DOHH2 (cell line): ENCODE results near the gene KCTD16.

Source experiments
- H3F3A ChIP-seq: fragments of 200-600 bp; sonication (generic), shearing (Covaris generic); 2 replicates; pipeline ENCODE4 v1.6.0; 2016; ENCODE audit warnings: antibody characterized with exemption, mild to moderate bottlenecking; ENCODE audit not compliant: control insufficient read depth, insufficient read depth
- H3K27ac ChIP-seq: fragments of 200-600 bp; sonication (generic); 2 replicates; pipeline ENCODE4 v1.5.1; 2014; ENCODE audit warnings: low read depth, mild to moderate bottlenecking, low read length, moderate library complexity
- H3K27me3 ChIP-seq: fragments of 200-600 bp; sonication (generic); 2 replicates; pipeline ENCODE4 v1.6.1; 2014; ENCODE audit warnings: mild to moderate bottlenecking, low read length, mixed read lengths; ENCODE audit not compliant: control insufficient read depth
- H3K36me3 ChIP-seq: fragments of 200-600 bp; sonication (generic); 2 replicates; pipeline ENCODE4 v1.6.1; 2014; ENCODE audit warnings: mild to moderate bottlenecking, low read length, moderate library complexity, mixed read lengths; ENCODE audit not compliant: control insufficient read depth
- H3K4me1 ChIP-seq: fragments of 200-600 bp; sonication (generic); 2 replicates; pipeline ENCODE4 v1.6.1; 2014; ENCODE audit warnings: mild to moderate bottlenecking, low read length, mixed read lengths; ENCODE audit not compliant: control insufficient read depth
- H3K4me2 ChIP-seq: fragments of 200-600 bp; sonication (generic); 2 replicates; pipeline ENCODE4 v1.6.0; 2014; ENCODE audit warnings: mild to moderate bottlenecking, low read length, moderate library complexity
- H3K4me3 ChIP-seq: fragments of 200-600 bp; sonication (generic); 2 replicates; pipeline ENCODE4 v1.5.1; 2014; ENCODE audit warnings: mild to moderate bottlenecking, low read length, mixed read lengths
- H3K79me2 ChIP-seq: fragments of 200-600 bp; sonication (generic); 2 replicates; pipeline ENCODE4 v1.6.1; 2014; ENCODE audit warnings: mild to moderate bottlenecking, low read length, mixed read lengths; ENCODE audit not compliant: control insufficient read depth
- H3K9me2 ChIP-seq: fragments of 200-600 bp; sonication (generic); replicated peaks from 2 replicates; pipeline ENCODE4 v1.6.1; 2014; ENCODE audit warnings: mild to moderate bottlenecking, low read length, mixed read lengths; ENCODE audit not compliant: control insufficient read depth
- H3K9me3 ChIP-seq: fragments of 200-600 bp; sonication (generic); 2 replicates; pipeline ENCODE4 v1.6.1; 2014; ENCODE audit warnings: antibody characterized with exemption, low read length, mixed read lengths; ENCODE audit not compliant: control insufficient read depth, insufficient read depth
- H4K20me1 ChIP-seq: fragments of 200-600 bp; sonication (generic); 2 replicates; pipeline ENCODE4 v1.6.0; 2014; ENCODE audit warnings: low read depth, mild to moderate bottlenecking, antibody characterized with exemption, low read length, moderate library complexity; ENCODE audit not compliant: control insufficient read depth, insufficient read depth
- CTCF ChIP-seq: fragments of 200-600 bp; sonication (generic); IDR thresholded peaks from one replicate; pipeline ENCODE4 v1.5.1; 2014; ENCODE audit warnings: antibody characterized with exemption, mild to moderate bottlenecking, low read depth, low read length; ENCODE audit not compliant: poor library complexity, severe bottlenecking
- EZH2phosphoT487 ChIP-seq: fragments of 200-600 bp; sonication (generic); IDR thresholded peaks from 2 replicates; pipeline ENCODE4 v1.6.1; 2017; ENCODE audit warnings: borderline replicate concordance, mild to moderate bottlenecking, antibody characterized with exemption, low read length, moderate library complexity, mixed read lengths

Gene KCTD16

DNA sequence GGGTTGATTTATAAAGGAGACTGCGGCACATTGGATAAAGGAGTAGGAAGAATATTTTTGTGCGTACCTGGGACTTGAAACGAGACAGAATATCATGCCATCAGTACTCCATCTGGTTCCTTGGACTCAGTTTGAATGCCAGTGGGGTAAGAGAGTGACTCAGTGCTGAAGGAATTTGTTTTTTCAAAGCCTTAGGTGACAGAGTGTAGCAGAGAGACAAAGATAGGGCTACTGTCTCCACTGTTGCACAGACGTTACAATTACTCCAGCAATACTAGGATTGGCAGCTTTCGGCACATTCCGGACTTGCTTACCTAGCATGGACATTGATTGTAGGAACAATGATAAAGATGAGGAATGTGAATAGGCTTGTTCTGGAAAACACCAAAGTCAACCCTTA is 250.7 kb downstream of the KCTD16 start:
- Histone ChIP-seq H3K79me2 (no peaks in the 10 kb centered on the region), H3F3A (no peaks in the 10 kb centered on the region), H3K9me2 (no peaks in the 10 kb centered on the region), H3K4me1 (no peaks in the 10 kb centered on the region), H3K36me3 (no peaks in the 10 kb centered on the region), H3K4me2 (no peak overlapping the region), H3K27me3 (no peaks in the 10 kb centered on the region), H4K20me1 (no peaks in the 10 kb centered on the region), H3K27ac (no peak overlapping the region), H3K4me3 (no peak overlapping the region), H3K9me3 (peaks cover 3% of the 10 kb centered on the region; the same call in 1 of the 2 replicates)
- TF ChIP-seq CTCF (no peak), EZH2phosphoT487 (no peak)

DNA sequence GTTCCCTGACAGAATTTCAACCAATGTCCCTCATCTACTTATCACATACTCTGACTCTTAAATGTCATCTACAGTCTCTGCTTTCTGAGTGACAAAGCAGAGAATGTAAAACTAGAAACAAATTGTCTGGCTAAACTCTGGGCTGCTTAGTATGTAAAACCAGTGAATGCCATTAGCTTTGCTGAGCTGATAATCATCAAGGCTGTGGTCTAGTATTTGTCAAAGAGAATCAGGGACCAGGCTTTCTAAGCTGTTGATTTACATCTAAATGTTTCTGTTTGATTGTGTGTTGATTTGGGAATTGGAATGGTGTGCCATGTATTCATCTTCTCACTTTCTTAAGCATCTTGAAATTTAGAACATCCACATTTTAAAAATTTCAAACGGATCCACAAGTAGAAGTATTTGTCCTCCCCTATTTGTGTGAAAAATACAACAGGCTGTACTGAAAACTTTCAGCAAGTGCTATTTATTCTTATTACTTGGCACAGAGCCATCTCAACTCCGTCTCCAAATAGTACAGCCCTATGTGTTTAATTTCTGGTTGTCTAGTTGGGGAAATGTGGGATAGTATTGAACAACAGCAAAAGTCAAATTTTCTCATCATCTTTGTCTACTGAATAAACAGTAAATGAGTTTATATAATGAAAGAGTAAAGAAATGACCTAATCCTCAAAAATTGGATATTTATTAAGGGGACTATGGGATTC is 251.5 kb downstream of the KCTD16 start:
- peaks cover 3% of the 10 kb centered on the region; the same call in 1 of the 2 replicates for H3K9me3 ChIP-seq
- H3K27me3 ChIP-seq, result no peaks in the 10 kb centered on the region
- no peaks in the 10 kb centered on the region for H3F3A ChIP-seq
- TF ChIP-seq CTCF, result no peak
- TF ChIP-seq EZH2phosphoT487, result no peak
- no peak overlapping the region for H3K4me3 ChIP-seq
- no peaks in the 10 kb centered on the region for H3K9me2 ChIP-seq
- H3K36me3 ChIP-seq, result no peaks in the 10 kb centered on the region
- no peaks in the 10 kb centered on the region for H4K20me1 ChIP-seq
- H3K4me1 ChIP-seq, result no peaks in the 10 kb centered on the region
- H3K27ac ChIP-seq, result no peak overlapping the region
- H3K79me2 ChIP-seq, result no peaks in the 10 kb centered on the region
- no peak overlapping the region for H3K4me2 ChIP-seq

- Histone ChIP-seq H3K9me2 (no peaks in the 10 kb centered on the region), H3K4me3 (no peak overlapping the region), H4K20me1 (no peaks in the 10 kb centered on the region), H3K4me1 (no peaks in the 10 kb centered on the region), H3K9me3 (no peaks in the 10 kb centered on the region), H3K36me3 (no peaks in the 10 kb centered on the region), H3K27ac (no peak overlapping the region), H3K27me3 (no peaks in the 10 kb centered on the region), H3K79me2 (no peaks in the 10 kb centered on the region), H3F3A (no peaks in the 10 kb centered on the region), H3K4me2 (no peak overlapping the region)
- TF ChIP-seq EZH2phosphoT487, result no peak
- no peak for TF ChIP-seq CTCF
These were observed 257.2 kb downstream of the KCTD16 start for GRCh38 chr5:144427866-144428265.
